Measurements from ENCODE around the gene MYO1B. TPM values are rescaled to one million over a fixed set of nuclear protein-coding genes. Genes with fewer than 3 reads are reported as not detected.

The MYO1B gene
- total and polyA plus RNA-seq, 2 experiments from 2014 or later = 26.4 to 70.6 TPM

DNA sequence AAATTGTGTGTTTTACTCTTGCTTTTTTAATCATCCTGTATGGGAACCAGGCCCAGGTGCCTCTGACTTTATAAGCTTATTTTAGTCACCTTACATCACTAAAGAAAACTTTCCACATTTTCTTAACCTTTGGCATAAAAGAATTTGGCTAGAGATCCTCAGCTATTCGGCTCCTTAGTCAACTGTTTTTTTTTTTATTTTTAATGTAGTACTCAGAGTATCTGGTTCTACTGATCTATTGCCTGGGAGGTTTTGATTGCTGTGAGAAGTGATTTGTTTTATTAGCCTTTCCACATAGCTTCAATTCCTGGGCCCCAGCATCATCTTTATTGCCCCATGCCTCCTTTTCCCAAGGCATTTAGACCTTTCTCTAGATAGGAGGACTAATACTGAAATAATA lies 121.0 kb downstream of the MYO1B start (continued):
- no peak for TF ChIP-seq ZNF331 (CRISPR knock-in tag; IDR thresholded peaks at IDR 0.05; ENCODE audit: low read depth)
- TF ChIP-seq ZNF114 (CRISPR knock-in tag; IDR thresholded peaks at IDR 0.05) = no peak
- TF ChIP-seq, protein P1, sequence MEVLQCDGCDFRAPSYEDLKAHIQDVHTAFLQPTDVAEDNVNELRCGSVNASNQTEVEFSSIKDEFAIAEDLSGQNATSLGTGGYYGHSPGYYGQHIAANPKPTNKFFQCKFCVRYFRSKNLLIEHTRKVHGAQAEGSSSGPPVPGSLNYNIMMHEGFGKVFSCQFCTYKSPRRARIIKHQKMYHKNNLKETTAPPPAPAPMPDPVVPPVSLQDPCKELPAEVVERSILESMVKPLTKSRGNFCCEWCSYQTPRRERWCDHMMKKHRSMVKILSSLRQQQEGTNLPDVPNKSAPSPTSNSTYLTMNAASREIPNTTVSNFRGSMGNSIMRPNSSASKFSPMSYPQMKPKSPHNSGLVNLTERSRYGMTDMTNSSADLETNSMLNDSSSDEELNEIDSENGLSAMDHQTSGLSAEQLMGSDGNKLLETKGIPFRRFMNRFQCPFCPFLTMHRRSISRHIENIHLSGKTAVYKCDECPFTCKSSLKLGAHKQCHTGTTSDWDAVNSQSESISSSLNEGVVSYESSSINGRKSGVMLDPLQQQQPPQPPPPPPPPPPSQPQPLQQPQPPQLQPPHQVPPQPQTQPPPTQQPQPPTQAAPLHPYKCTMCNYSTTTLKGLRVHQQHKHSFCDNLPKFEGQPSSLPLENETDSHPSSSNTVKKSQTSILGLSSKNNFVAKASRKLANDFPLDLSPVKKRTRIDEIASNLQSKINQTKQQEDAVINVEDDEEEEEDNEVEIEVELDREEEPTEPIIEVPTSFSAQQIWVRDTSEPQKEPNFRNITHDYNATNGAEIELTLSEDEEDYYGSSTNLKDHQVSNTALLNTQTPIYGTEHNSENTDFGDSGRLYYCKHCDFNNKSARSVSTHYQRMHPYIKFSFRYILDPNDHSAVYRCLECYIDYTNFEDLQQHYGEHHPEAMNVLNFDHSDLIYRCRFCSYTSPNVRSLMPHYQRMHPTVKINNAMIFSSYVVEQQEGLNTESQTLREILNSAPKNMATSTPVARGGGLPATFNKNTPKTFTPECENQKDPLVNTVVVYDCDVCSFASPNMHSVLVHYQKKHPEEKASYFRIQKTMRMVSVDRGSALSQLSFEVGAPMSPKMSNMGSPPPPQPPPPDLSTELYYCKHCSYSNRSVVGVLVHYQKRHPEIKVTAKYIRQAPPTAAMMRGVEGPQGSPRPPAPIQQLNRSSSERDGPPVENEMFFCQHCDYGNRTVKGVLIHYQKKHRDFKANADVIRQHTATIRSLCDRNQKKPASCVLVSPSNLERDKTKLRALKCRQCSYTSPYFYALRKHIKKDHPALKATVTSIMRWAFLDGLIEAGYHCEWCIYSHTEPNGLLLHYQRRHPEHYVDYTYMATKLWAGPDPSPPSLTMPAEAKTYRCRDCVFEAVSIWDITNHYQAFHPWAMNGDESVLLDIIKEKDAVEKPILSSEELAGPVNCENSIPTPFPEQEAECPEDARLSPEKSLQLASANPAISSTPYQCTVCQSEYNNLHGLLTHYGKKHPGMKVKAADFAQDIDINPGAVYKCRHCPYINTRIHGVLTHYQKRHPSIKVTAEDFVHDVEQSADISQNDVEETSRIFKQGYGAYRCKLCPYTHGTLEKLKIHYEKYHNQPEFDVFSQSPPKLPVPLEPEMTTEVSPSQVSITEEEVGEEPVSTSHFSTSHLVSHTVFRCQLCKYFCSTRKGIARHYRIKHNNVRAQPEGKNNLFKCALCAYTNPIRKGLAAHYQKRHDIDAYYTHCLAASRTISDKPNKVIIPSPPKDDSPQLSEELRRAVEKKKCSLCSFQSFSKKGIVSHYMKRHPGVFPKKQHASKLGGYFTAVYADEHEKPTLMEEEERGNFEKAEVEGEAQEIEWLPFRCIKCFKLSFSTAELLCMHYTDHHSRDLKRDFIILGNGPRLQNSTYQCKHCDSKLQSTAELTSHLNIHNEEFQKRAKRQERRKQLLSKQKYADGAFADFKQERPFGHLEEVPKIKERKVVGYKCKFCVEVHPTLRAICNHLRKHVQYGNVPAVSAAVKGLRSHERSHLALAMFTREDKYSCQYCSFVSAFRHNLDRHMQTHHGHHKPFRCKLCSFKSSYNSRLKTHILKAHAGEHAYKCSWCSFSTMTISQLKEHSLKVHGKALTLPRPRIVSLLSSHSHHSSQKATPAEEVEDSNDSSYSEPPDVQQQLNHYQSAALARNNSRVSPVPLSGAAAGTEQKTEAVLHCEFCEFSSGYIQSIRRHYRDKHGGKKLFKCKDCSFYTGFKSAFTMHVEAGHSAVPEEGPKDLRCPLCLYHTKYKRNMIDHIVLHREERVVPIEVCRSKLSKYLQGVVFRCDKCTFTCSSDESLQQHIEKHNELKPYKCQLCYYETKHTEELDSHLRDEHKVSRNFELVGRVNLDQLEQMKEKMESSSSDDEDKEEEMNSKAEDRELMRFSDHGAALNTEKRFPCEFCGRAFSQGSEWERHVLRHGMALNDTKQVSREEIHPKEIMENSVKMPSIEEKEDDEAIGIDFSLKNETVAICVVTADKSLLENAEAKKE (CRISPR knock-in tag; IDR thresholded peaks at IDR 0.05) = no peak
- no peak for TF ChIP-seq CREB1 (CRISPR knock-in tag; IDR thresholded peaks at IDR 0.05; ENCODE audit: low read depth)
- TF ChIP-seq JUNB (IDR thresholded peaks at IDR 0.05; ENCODE audit: unreplicated experiment) = no peak
- TF ChIP-seq, protein P2, sequence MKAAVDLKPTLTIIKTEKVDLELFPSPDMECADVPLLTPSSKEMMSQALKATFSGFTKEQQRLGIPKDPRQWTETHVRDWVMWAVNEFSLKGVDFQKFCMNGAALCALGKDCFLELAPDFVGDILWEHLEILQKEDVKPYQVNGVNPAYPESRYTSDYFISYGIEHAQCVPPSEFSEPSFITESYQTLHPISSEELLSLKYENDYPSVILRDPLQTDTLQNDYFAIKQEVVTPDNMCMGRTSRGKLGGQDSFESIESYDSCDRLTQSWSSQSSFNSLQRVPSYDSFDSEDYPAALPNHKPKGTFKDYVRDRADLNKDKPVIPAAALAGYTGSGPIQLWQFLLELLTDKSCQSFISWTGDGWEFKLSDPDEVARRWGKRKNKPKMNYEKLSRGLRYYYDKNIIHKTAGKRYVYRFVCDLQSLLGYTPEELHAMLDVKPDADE (IDR thresholded peaks at IDR 0.05) = no peak

DNA sequence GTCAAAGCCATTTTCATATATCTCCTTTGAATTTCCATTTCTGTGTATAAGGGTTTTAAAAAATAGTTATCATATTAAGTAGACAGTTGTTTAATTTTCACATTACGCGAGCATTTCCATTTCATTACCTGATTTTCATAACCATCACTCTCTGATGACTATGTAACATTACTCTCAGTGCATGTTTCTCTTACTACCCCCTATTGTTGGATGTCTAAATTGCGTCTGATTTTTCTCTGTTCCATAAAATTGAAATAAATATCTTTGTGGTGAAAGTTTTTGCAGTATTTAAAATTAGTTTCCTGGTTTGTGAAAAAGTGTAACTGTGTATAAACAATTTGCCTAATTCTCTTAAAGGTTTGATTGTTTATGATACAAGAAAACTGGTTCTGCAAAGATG lies 123.8 kb downstream of the MYO1B start:
- H3K79me2 ChIP-seq (replicated peaks; ENCODE audit: insufficient read depth) = no peaks in the 10 kb centered on the region
- no peak overlapping the region for H3K27ac Mint-ChIP-seq
- ATAC-seq (no peak), DNase-seq (ENCODE audit: low spot score) (no peak)
- no peaks in the 10 kb centered on the region for H3F3A ChIP-seq (replicated peaks; ENCODE audit: low read depth)
- peaks cover 25% of the 10 kb centered on the region for H3K36me3 Mint-ChIP-seq (ENCODE audit: low read depth)
- no peak overlapping the region for H3K27ac ChIP-seq (ENCODE audit: low read depth)
- H2AFZ ChIP-seq = no peak overlapping the region
- peaks cover 9% of the 10 kb centered on the region; the same call in 2 of the 3 replicates for H3K4me1 Mint-ChIP-seq
- 0 out of 2 replicates have a peak, but pooled peaks cover 2% of the 10 kb centered on the region for H3K36me3 ChIP-seq (ENCODE audit: insufficient read depth)
- no peaks in the 10 kb centered on the region for H3K4me1 ChIP-seq (ENCODE audit: insufficient read depth)
- no peaks in the 10 kb centered on the region for H3K9me2 ChIP-seq (ENCODE audit: insufficient read depth)
- no peak overlapping the region for H3K4me3 ChIP-seq
- peaks cover 1% of the 10 kb centered on the region for H3K27me3 Mint-ChIP-seq (ENCODE audit: insufficient read depth, low read depth, poor library complexity)
- no peaks in the 10 kb centered on the region for H4K20me1 ChIP-seq (replicated peaks; ENCODE audit: insufficient read depth)
- H3K9me3 Mint-ChIP-seq = no peaks in the 10 kb centered on the region
- TF ChIP-seq, protein P3, sequence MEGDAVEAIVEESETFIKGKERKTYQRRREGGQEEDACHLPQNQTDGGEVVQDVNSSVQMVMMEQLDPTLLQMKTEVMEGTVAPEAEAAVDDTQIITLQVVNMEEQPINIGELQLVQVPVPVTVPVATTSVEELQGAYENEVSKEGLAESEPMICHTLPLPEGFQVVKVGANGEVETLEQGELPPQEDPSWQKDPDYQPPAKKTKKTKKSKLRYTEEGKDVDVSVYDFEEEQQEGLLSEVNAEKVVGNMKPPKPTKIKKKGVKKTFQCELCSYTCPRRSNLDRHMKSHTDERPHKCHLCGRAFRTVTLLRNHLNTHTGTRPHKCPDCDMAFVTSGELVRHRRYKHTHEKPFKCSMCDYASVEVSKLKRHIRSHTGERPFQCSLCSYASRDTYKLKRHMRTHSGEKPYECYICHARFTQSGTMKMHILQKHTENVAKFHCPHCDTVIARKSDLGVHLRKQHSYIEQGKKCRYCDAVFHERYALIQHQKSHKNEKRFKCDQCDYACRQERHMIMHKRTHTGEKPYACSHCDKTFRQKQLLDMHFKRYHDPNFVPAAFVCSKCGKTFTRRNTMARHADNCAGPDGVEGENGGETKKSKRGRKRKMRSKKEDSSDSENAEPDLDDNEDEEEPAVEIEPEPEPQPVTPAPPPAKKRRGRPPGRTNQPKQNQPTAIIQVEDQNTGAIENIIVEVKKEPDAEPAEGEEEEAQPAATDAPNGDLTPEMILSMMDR (conservative IDR thresholded peaks at IDR 0.05; ENCODE audit: low read depth in 2 of 2) = peak in 1 of 2 experiments; percentile 44; a peak in 3 of 4 replicates
- TF ChIP-seq, protein P4, sequence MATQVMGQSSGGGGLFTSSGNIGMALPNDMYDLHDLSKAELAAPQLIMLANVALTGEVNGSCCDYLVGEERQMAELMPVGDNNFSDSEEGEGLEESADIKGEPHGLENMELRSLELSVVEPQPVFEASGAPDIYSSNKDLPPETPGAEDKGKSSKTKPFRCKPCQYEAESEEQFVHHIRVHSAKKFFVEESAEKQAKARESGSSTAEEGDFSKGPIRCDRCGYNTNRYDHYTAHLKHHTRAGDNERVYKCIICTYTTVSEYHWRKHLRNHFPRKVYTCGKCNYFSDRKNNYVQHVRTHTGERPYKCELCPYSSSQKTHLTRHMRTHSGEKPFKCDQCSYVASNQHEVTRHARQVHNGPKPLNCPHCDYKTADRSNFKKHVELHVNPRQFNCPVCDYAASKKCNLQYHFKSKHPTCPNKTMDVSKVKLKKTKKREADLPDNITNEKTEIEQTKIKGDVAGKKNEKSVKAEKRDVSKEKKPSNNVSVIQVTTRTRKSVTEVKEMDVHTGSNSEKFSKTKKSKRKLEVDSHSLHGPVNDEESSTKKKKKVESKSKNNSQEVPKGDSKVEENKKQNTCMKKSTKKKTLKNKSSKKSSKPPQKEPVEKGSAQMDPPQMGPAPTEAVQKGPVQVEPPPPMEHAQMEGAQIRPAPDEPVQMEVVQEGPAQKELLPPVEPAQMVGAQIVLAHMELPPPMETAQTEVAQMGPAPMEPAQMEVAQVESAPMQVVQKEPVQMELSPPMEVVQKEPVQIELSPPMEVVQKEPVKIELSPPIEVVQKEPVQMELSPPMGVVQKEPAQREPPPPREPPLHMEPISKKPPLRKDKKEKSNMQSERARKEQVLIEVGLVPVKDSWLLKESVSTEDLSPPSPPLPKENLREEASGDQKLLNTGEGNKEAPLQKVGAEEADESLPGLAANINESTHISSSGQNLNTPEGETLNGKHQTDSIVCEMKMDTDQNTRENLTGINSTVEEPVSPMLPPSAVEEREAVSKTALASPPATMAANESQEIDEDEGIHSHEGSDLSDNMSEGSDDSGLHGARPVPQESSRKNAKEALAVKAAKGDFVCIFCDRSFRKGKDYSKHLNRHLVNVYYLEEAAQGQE (IDR thresholded peaks at IDR 0.05; ENCODE audit: unreplicated experiment) = no peak
- H3K27me3 ChIP-seq (ENCODE audit: insufficient read depth) = no peaks in the 10 kb centered on the region
- H3K4me2 ChIP-seq = no peak overlapping the region
- no peak overlapping the region for H3K4me3 Mint-ChIP-seq
